ENCODE data around the gene BRD9.

DNA sequence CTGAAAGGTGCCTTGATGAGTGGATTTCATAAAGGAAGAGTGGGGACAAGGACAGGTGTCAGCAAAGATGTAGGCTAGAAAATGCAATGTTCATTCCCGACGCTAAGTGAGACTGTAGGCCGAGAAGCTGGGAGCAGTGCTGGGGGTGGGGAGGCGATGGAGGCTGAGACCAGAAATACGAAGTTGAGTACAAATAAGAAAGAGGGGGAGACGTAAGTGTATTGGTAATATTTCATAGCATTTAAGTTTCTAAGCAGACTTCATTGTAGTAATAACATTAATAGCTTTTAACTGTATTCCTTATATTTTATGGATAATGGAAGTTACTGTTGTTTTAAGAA lies 11.1 kb upstream of the BRD9 start:
- no peak for TF ChIP-seq POLR2A (IDR thresholded peaks at IDR 0.05)
- no peak for TF ChIP-seq CTCF (IDR thresholded peaks at IDR 0.05 in 8 of 11, conservative IDR thresholded peaks at IDR 0.05 in 3 of 11)
- TF ChIP-seq POLR2AphosphoS5 (IDR thresholded peaks at IDR 0.05), result no peak
